ENCODE data around the gene NDUFAF2. TPM values are rescaled to one million over a fixed set of nuclear protein-coding genes. Genes with fewer than 3 reads are reported as not detected.
"Not testable (repeated sequence)": the region's sequence is repeated elsewhere in the genome, so short reads cannot be mapped to it uniquely, and the experiment has no call there.

The NDUFAF2 gene
- total and polyA plus RNA-seq, 5 donors from 2014 or later = 11.2 to 37.6 (median 34.6) TPM

DNA sequence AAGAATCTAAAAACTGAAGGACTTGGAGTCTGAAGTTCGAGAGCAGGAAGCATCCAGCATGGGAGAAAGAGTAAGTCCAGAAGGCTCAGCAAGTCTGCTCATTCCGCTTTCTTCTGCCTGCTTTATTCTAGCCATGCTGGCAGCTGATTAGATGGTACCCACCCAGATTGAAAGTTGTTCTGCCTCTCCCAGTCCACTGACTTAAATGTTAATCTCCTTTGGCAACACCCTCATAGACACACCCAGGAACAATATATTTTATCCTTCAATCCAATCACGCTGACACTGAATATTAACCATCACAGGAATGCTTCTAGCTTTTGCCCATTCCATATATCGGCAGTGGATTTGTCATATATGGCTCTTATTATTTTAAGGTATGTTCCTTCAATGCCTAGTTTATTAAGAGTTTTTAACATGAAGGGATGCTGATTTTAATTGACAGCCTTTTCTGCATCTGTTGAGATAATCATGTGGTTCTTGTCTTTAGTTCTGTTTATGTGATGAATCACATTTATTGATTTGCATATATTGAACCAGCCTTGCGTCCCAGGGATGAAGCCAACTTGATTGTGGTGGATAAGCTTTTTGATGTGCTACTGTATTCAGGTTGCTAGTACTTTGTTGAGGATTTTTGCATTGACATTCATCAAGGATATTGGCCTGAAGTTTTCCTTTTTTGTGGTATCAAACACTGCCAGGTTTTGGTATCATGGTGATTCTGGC lies 148.2 kb downstream of the NDUFAF2 start:
- not testable (repeated sequence) for H3K9me3 Mint-ChIP-seq; H3K27me3 ChIP-seq (ENCODE audit: control insufficient read depth, insufficient read depth, low read length); H3K27ac ChIP-seq (ENCODE audit: insufficient read depth, low read length, poor library complexity, severe bottlenecking); H3K4me3 Mint-ChIP-seq; H3K36me3 ChIP-seq (ENCODE audit: control insufficient read depth, insufficient read depth, low read length); H3K27me3 Mint-ChIP-seq; H3K9me3 ChIP-seq (ENCODE audit: control insufficient read depth in 2 of 2, low read length in 2 of 2); H3K4me1 Mint-ChIP-seq; H3K4me1 ChIP-seq (ENCODE audit: control insufficient read depth, insufficient read depth, low read length, poor library complexity, severe bottlenecking); DNase-seq; H3K4me3 ChIP-seq (ENCODE audit: low read depth, low read length); H3K27ac Mint-ChIP-seq; ATAC-seq (ENCODE audit: low read depth in 2 of 2)
- H3K36me3 Mint-ChIP-seq = peaks cover 20% of the 10 kb centered on the region

DNA sequence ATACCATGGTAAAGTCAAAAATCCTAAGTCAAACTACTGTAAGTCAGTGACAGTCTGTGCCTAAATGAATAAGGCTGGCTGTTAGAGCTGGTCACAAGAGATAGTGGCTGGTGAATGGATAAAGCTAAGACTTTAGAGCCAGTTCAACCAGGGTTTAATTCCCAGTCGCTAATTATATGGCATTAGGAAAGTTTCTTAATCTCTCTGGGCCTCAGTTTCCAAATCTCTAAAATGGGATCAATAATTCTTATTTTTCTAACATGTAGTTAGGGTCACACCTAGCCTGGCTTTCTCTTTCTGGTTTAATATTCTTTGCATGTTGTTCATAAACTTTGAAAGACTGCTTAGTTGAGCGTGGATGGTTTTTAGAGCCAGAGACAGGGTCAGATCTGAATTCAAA lies 152.5 kb downstream of the NDUFAF2 start:
- Mint-ChIP-seq H3K4me1 (peaks cover 0 to 5% (median 2%) of the 10 kb centered on the region in 4 donors), H3K27me3 (no peaks in the 10 kb centered on the region), H3K9me3 (peaks cover 0 to 12% (median 1%) of the 10 kb centered on the region in 7 donors), H3K4me3 (no peak overlapping the region), H3K36me3 (peaks cover 43% of the 10 kb centered on the region), H3K27ac (no peak overlapping the region)
- no peak overlapping the region for H3K4me3 ChIP-seq (ENCODE audit: low read depth, low read length)
- ATAC-seq (ENCODE audit: low read depth in 2 of 2) (no peak), DNase-seq (no peak)
- no peaks in the 10 kb centered on the region for H3K9me3 ChIP-seq (ENCODE audit: control insufficient read depth in 2 of 2, low read length in 2 of 2)
- H3K36me3 ChIP-seq (ENCODE audit: control insufficient read depth, insufficient read depth, low read length) = peaks cover 18% of the 10 kb centered on the region
- H3K4me1 ChIP-seq (ENCODE audit: control insufficient read depth, insufficient read depth, low read length, poor library complexity, severe bottlenecking) = no peaks in the 10 kb centered on the region
- H3K27me3 ChIP-seq (ENCODE audit: control insufficient read depth, insufficient read depth, low read length) = no peaks in the 10 kb centered on the region
- no peak overlapping the region for H3K27ac ChIP-seq (ENCODE audit: insufficient read depth, low read length, poor library complexity, severe bottlenecking)

DNA sequence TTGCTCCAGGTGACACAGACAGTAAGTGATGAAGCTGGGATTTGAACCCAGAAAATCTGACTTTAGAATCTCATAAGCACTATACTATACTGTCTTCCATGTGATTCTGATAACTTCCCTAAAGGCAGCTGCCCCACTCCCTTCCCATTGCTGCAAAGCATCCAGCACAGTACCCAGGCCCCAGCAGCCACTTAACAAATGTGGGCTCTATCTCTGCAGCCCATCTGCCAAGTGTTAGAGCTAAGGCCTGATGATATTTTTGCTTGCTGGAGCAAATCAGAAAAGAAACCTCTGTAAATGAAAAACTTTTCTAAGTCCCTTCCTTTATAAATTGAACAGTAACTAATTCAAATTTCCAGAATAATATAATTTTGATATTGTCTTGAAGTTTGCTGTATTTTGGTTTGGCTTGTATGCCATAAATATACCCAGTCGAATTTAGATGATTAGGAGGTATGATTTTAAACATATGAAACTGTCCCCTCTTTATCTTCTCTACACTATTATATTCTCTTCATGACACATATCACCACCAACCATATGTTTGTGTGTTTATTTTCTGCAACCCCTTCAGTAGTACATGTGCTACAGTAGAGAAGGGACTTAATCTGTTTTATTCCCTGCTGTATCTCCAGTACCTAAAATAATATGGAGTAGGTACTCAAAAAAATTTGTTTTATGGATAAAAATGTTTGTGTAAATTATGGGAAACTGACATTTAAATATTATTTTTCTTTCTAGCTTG lies 153.4 kb downstream of the NDUFAF2 start:
- Mint-ChIP-seq H3K9me3 (peaks cover 0 to 12% (median 1%) of the 10 kb centered on the region in 7 donors), H3K27me3 (no peaks in the 10 kb centered on the region), H3K4me1 (peaks cover 0 to 5% (median 0%) of the 10 kb centered on the region in 4 donors), H3K36me3 (peaks cover 37% of the 10 kb centered on the region), H3K27ac (no peak overlapping the region), H3K4me3 (no peak overlapping the region)
- Histone ChIP-seq H3K27me3 (ENCODE audit: control insufficient read depth, insufficient read depth, low read length) (no peaks in the 10 kb centered on the region), H3K36me3 (ENCODE audit: control insufficient read depth, insufficient read depth, low read length) (peaks cover 18% of the 10 kb centered on the region), H3K4me3 (ENCODE audit: low read depth, low read length) (no peak overlapping the region), H3K4me1 (ENCODE audit: control insufficient read depth, insufficient read depth, low read length, poor library complexity, severe bottlenecking) (no peaks in the 10 kb centered on the region), H3K27ac (ENCODE audit: insufficient read depth, low read length, poor library complexity, severe bottlenecking) (no peak overlapping the region), H3K9me3 (ENCODE audit: control insufficient read depth in 2 of 2, low read length in 2 of 2) (no peaks in the 10 kb centered on the region)
- no peak for DNase-seq
- no peak for ATAC-seq (ENCODE audit: low read depth in 2 of 2)

DNA sequence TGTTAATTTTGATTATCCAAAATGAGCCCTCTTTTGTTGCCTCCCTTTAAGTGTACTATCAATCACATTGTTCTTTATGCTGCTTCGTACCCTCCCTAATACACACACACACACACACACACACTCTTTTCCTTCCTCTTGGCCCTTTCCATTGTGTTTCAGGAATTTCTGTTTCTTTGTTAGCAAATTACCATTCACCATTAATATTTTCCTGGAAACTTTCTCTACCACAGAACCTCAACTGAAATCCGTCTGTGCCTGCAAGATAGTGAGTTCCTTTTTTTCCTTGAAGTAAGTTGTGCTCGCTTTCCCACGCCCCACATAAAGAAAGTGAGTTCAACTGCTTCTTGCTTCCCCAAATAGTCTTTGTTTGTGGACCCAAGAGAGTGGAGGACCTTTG lies 155.4 kb downstream of the NDUFAF2 start:
- Histone ChIP-seq H3K4me3 (ENCODE audit: low read depth, low read length) (no peak overlapping the region), H3K27ac (ENCODE audit: insufficient read depth, low read length, poor library complexity, severe bottlenecking) (no peak overlapping the region), H3K9me3 (ENCODE audit: control insufficient read depth in 2 of 2, low read length in 2 of 2) (no peaks in the 10 kb centered on the region), H3K4me1 (ENCODE audit: control insufficient read depth, insufficient read depth, low read length, poor library complexity, severe bottlenecking) (no peaks in the 10 kb centered on the region), H3K27me3 (ENCODE audit: control insufficient read depth, insufficient read depth, low read length) (no peaks in the 10 kb centered on the region), H3K36me3 (ENCODE audit: control insufficient read depth, insufficient read depth, low read length) (peaks cover 18% of the 10 kb centered on the region)
- Mint-ChIP-seq H3K27me3 (peaks cover under 1% of the 10 kb centered on the region), H3K4me3 (no peak overlapping the region), H3K27ac (no peak overlapping the region), H3K36me3 (peaks cover 32% of the 10 kb centered on the region), H3K4me1 (no peaks in the 10 kb centered on the region), H3K9me3 (peaks cover 0 to 12% (median 0%) of the 10 kb centered on the region in 7 donors)
- DNase-seq (no peak), ATAC-seq (ENCODE audit: low read depth in 2 of 2) (no peak)

DNA sequence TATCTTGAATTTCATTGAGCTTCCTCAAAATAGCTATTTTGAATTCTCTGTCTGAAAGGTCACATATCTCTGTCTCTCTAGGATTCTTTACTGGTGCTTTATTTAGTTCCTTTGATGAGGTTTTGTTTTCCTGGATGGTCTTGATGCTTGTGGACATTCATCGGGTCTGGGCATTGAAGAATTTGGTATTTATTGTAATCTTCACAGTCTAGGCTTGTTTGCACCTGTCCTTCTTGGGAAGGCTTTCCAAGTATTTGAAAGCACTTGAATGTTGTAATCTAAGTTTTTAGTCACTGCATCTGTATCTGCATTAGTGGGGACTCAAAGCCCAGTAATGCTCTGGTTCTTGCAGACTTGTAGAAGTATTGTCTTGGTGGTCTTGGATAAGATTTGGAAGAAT lies 169.4 kb downstream of the NDUFAF2 start:
- H3K9me3 Mint-ChIP-seq = peaks cover 3 to 20% (median 10%) of the 10 kb centered on the region in 7 donors
- peaks cover 0 to 5% (median 5%) of the 10 kb centered on the region in 4 donors for H3K4me1 Mint-ChIP-seq
- H3K36me3 Mint-ChIP-seq = peaks cover 28% of the 10 kb centered on the region
- H3K27me3 Mint-ChIP-seq = peaks cover 6% of the 10 kb centered on the region
- Histone ChIP-seq H3K27me3 (ENCODE audit: control insufficient read depth, insufficient read depth, low read length) (no peaks in the 10 kb centered on the region), H3K4me3 (ENCODE audit: low read depth, low read length) (no peak overlapping the region), H3K9me3 (ENCODE audit: control insufficient read depth in 2 of 2, low read length in 2 of 2) (no peaks in the 10 kb centered on the region), H3K4me1 (ENCODE audit: control insufficient read depth, insufficient read depth, low read length, poor library complexity, severe bottlenecking) (no peaks in the 10 kb centered on the region), H3K27ac (ENCODE audit: insufficient read depth, low read length, poor library complexity, severe bottlenecking) (no peak overlapping the region), H3K36me3 (ENCODE audit: control insufficient read depth, insufficient read depth, low read length) (peaks cover 3% of the 10 kb centered on the region)
- ATAC-seq (ENCODE audit: low read depth in 2 of 2) (no peak), DNase-seq (no peak)
- no peak overlapping the region for H3K4me3 Mint-ChIP-seq
- H3K27ac Mint-ChIP-seq = no peak overlapping the region

DNA sequence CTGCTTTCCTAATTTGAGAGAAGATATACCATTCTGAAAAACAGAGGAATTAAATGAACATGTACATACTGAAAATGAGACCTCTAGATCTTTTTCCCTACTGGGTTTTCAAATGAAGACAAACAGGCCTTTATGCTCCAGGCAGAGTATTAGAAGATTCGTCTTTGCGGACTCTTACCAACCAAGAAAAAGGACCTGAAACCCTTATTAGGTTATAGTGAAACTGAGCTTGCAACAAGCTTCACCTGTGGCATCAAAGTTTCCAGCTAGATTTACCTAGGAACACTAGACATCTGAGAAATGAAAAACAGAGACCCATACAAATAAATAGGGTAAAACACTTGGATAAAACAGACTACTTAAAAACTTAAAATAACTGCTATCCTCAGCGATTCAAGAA lies 171.0 kb downstream of the NDUFAF2 start:
- Mint-ChIP-seq H3K27me3 (no peaks in the 10 kb centered on the region), H3K27ac (no peak overlapping the region), H3K4me1 (peaks cover 0 to 5% (median 5%) of the 10 kb centered on the region in 4 donors), H3K4me3 (no peak overlapping the region), H3K36me3 (peaks cover 28% of the 10 kb centered on the region), H3K9me3 (peaks cover 0 to 14% (median 6%) of the 10 kb centered on the region in 7 donors)
- no peaks in the 10 kb centered on the region for H3K9me3 ChIP-seq (ENCODE audit: control insufficient read depth in 2 of 2, low read length in 2 of 2)
- no peak for ATAC-seq (ENCODE audit: low read depth in 2 of 2)
- peaks cover 3% of the 10 kb centered on the region for H3K36me3 ChIP-seq (ENCODE audit: control insufficient read depth, insufficient read depth, low read length)
- DNase-seq = no peak
- H3K4me3 ChIP-seq (ENCODE audit: low read depth, low read length) = no peak overlapping the region
- H3K4me1 ChIP-seq (ENCODE audit: control insufficient read depth, insufficient read depth, low read length, poor library complexity, severe bottlenecking) = no peaks in the 10 kb centered on the region
- H3K27me3 ChIP-seq (ENCODE audit: control insufficient read depth, insufficient read depth, low read length) = no peaks in the 10 kb centered on the region
- no peak overlapping the region for H3K27ac ChIP-seq (ENCODE audit: insufficient read depth, low read length, poor library complexity, severe bottlenecking)

DNA sequence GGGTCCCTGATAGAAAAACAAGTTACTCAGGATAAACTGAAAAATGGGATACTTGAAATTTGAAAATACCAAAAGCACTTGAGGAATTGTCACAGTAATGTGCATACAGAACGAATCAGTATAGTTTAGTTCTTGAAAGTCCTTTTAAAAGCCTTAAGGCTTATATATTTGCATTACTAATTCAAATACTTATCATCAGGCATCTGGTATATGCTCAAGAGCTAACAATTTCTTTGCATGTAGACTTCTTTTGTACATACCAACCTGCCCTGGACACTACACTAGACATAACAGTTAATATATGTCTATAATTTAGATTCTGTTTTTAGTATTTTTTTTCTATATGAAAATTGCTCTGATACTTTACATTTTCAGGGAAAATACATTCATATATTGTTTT lies 174.1 kb downstream of the NDUFAF2 start:
- H3K9me3 Mint-ChIP-seq = peaks cover 0 to 4% (median under 1%) of the 10 kb centered on the region in 7 donors
- no peak overlapping the region for H3K27ac Mint-ChIP-seq
- Histone ChIP-seq H3K4me1 (ENCODE audit: control insufficient read depth, insufficient read depth, low read length, poor library complexity, severe bottlenecking) (no peaks in the 10 kb centered on the region), H3K4me3 (ENCODE audit: low read depth, low read length) (no peak overlapping the region), H3K9me3 (ENCODE audit: control insufficient read depth in 2 of 2, low read length in 2 of 2) (no peaks in the 10 kb centered on the region), H3K27me3 (ENCODE audit: control insufficient read depth, insufficient read depth, low read length) (no peaks in the 10 kb centered on the region), H3K36me3 (ENCODE audit: control insufficient read depth, insufficient read depth, low read length) (peaks cover 3% of the 10 kb centered on the region), H3K27ac (ENCODE audit: insufficient read depth, low read length, poor library complexity, severe bottlenecking) (no peak overlapping the region)
- no peak for ATAC-seq (ENCODE audit: low read depth in 2 of 2)
- no peaks in the 10 kb centered on the region for H3K27me3 Mint-ChIP-seq
- H3K4me1 Mint-ChIP-seq = peaks cover 0 to 5% (median 3%) of the 10 kb centered on the region in 4 donors
- H3K4me3 Mint-ChIP-seq = no peak overlapping the region
- no peak for DNase-seq
- peaks cover 19% of the 10 kb centered on the region for H3K36me3 Mint-ChIP-seq
